ENCODE measurements around the gene CDHR3.

Gene CDHR3

GRCh38 chr7:106049139-106049752 lies 86.2 kb downstream of the CDHR3 start:
- no peak for DNase-seq (ENCODE audit: low read depth in 3 of 3)

- no peak for DNase-seq (ENCODE audit: low read depth in 3 of 3)
Measured at GRCh38 chr7:106050002-106050745, 87.1 kb downstream of the CDHR3 start.

GRCh38 chr7:106050746-106051117 lies 87.7 kb downstream of the CDHR3 start:
- no peak for DNase-seq (ENCODE audit: low read depth in 3 of 3)

- DNase-seq (ENCODE audit: low read depth in 3 of 3): no peak
Measured at GRCh38 chr7:106052681-106053080, 89.6 kb downstream of the CDHR3 start.

- DNase-seq (ENCODE audit: low read depth in 3 of 3): no peak
Measured at GRCh38 chr7:106053109-106053508, 90.0 kb downstream of the CDHR3 start.

GRCh38 chr7:106054156-106054910 lies 91.3 kb downstream of the CDHR3 start:
- DNase-seq (ENCODE audit: low read depth in 3 of 3): no peak

- DNase-seq (ENCODE audit: low read depth in 3 of 3): no peak
Measured at GRCh38 chr7:106054971-106055532, 92.0 kb downstream of the CDHR3 start.

GRCh38 chr7:106056513-106057203 lies 93.6 kb downstream of the CDHR3 start:
- DNase-seq (ENCODE audit: low read depth in 3 of 3): peak; percentile 43 to 53 (median 46)

- no peak for DNase-seq (ENCODE audit: low read depth in 3 of 3)
Measured at GRCh38 chr7:106057204-106057961, 94.3 kb downstream of the CDHR3 start.

- no peak for DNase-seq (ENCODE audit: low read depth in 3 of 3)
Measured at GRCh38 chr7:106057962-106058927, 95.2 kb downstream of the CDHR3 start.

GRCh38 chr7:106058928-106059324 lies 95.9 kb downstream of the CDHR3 start:
- DNase-seq (ENCODE audit: low read depth in 3 of 3): no peak

- no peak for DNase-seq (ENCODE audit: low read depth in 3 of 3)
Measured at GRCh38 chr7:106059556-106059955, 96.5 kb downstream of the CDHR3 start.

GRCh38 chr7:106060394-106060920 lies 97.4 kb downstream of the CDHR3 start:
- no peak for DNase-seq (ENCODE audit: low read depth in 3 of 3)

GRCh38 chr7:106061301-106061979 lies 98.4 kb downstream of the CDHR3 start:
- no peak for DNase-seq (ENCODE audit: low read depth in 3 of 3)

GRCh38 chr7:106062006-106062405 lies 98.9 kb downstream of the CDHR3 start:
- DNase-seq (ENCODE audit: low read depth in 3 of 3): no peak

GRCh38 chr7:106062521-106062931 lies 99.5 kb downstream of the CDHR3 start:
- DNase-seq (ENCODE audit: low read depth in 3 of 3): no peak

GRCh38 chr7:106063024-106063423 lies 100.0 kb downstream of the CDHR3 start:
- DNase-seq (ENCODE audit: low read depth in 3 of 3): no peak

- DNase-seq (ENCODE audit: low read depth in 3 of 3): no peak
Measured at GRCh38 chr7:106063692-106064091, 100.6 kb downstream of the CDHR3 start.

GRCh38 chr7:106064316-106064715 lies 101.3 kb downstream of the CDHR3 start:
- no peak for DNase-seq (ENCODE audit: low read depth in 3 of 3)

Data from stimulated activated CD4-positive, alpha-beta T cell treated with anti-CD3 and anti-CD28 coated beads, TNF-alpha, amount 100 ng/mL, for 48 hours (primary cell).